ENCODE data around the gene CATSPER1. TPM values are rescaled to one million over a fixed set of nuclear protein-coding genes. Genes with fewer than 3 reads are reported as not detected.

CATSPER1 gene
- total RNA-seq, 1 experiment from 2014 or later = 2.4 TPM

- no TSS peak for BruUV-seq (replicated peaks)
- no peak for TF ChIP-seq FOSL1 (IDR thresholded peaks at IDR 0.05; ENCODE audit: low read depth)
- TF ChIP-seq EGR1 (IDR thresholded peaks at IDR 0.05; ENCODE audit: low read depth) = no peak
- TF ChIP-seq SIN3A (IDR thresholded peaks at IDR 0.05; ENCODE audit: low read depth) = no peak
- no peak for TF ChIP-seq ZNF274 (IDR thresholded peaks at IDR 0.05; ENCODE audit: low read depth, low read length)
- TF ChIP-seq POLR2AphosphoS5 (IDR thresholded peaks at IDR 0.05; ENCODE audit: low read depth, low read length) = no peak
- no peak for TF ChIP-seq EZH2 (IDR thresholded peaks at IDR 0.05)
- TF ChIP-seq ZFX (IDR thresholded peaks at IDR 0.05) = no peak
- POLR2A ChIA-PET = no interaction called here
- no peak for DNase-seq (ENCODE audit: low read depth, low spot score)
- Histone ChIP-seq H3K9me2 (ENCODE audit: insufficient read depth) (no peaks in the 10 kb centered on the region), H4K20me1 (ENCODE audit: insufficient read depth) (no peaks in the 10 kb centered on the region), H3K9me3 (ENCODE audit: control insufficient read depth in 1 of 2, insufficient read depth in 1 of 2, low read depth in 1 of 2, low read length in 2 of 2) (no peaks in the 10 kb centered on the region), H3K79me2 (ENCODE audit: insufficient read depth, low read length) (no peaks in the 10 kb centered on the region), H3K4me1 (ENCODE audit: control insufficient read depth in 1 of 2, insufficient read depth in 2 of 2, low read length in 2 of 2) (no peaks in the 10 kb centered on the region), H3K4me3 (replicated peaks in 1 of 2; ENCODE audit: low read depth in 1 of 2, low read length in 2 of 2) (no peak overlapping the region), H3K4me2 (ENCODE audit: low read length) (no peak overlapping the region), H3K27ac (ENCODE audit: low read depth, low read length) (no peak overlapping the region), H3K36me3 (ENCODE audit: control insufficient read depth in 1 of 2, insufficient read depth in 2 of 2, low read length in 2 of 2) (peaks cover 0 to 4% of the 10 kb centered on the region in 2 experiments; a peak in 1 of 4 replicates), H2AFZ (ENCODE audit: low read depth, low read length, poor library complexity, severe bottlenecking) (no peak overlapping the region), H3K27me3 (ENCODE audit: insufficient read depth, low read length) (no peaks in the 10 kb centered on the region), H3K9ac (ENCODE audit: low read length) (no peak overlapping the region)
- ATAC-seq = no peak
- RAD21 ChIA-PET (ENCODE audit: low non-redundant PET in 1 of 2, low total read pairs in 2 of 2, uncharacterized antibody in 2 of 2, unreplicated experiment in 2 of 2) = no interaction called here
- intact Hi-C loops (cut with micrococcal nuclease) = no loop called here
- CTCF ChIA-PET = no interaction called here
These were observed 43.3 kb downstream of the CATSPER1 start for GRCh38 chr11:65982824-65983588.

DNA sequence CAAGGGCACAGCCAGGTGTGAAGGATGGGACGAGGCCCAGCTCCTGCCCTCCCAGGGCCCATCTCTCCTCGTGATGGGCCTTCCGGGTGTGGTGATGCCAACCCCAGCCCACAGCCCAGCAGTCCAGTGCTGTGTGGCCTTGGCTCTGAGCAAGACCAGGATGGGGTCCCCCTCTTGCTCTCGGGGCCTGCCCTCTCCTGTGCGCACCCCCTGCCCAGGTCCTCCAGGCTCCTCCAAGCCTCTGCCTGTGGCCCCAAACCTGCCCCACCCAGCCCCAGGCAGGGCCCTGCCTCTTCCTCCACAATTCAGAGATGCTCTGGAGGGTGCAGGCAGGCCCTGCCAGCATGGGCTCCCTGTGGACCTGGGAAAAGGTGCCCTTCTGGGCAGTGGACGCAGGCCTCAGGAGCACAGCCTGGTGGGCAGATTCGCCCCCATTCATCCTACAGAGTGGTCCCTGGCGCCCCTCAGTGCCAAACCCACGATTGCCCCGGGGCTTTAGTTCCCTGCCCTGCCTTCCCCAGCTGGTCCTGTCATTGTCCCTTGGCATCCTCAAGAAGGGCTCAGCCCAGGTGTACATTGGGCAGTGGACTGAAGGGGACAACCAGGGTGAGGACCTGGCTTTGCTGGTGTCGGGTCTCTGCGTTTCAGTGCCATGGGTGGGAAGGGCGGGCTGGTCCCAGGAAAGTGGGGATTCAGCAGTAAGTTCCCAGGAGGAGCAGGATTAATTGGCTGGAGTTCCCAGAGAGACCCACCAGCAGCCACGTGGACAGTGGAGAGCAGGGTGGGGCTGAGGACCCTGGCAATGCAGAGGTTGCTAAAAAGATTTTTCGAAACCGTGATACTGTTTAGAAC, 44.1 kb downstream of the CATSPER1 start:
- RAD21 ChIA-PET (ENCODE audit: low non-redundant PET in 1 of 2, low total read pairs in 2 of 2, uncharacterized antibody in 2 of 2, unreplicated experiment in 2 of 2) = no interaction called here
- Histone ChIP-seq H3K27me3 (ENCODE audit: insufficient read depth, low read length) (no peaks in the 10 kb centered on the region), H3K4me2 (ENCODE audit: low read length) (no peak overlapping the region), H3K4me1 (ENCODE audit: control insufficient read depth in 1 of 2, insufficient read depth in 2 of 2, low read length in 2 of 2) (no peaks in the 10 kb centered on the region), H3K36me3 (ENCODE audit: control insufficient read depth in 1 of 2, insufficient read depth in 2 of 2, low read length in 2 of 2) (peaks cover 0 to 4% of the 10 kb centered on the region in 2 experiments; a peak in 1 of 4 replicates), H2AFZ (ENCODE audit: low read depth, low read length, poor library complexity, severe bottlenecking) (no peak overlapping the region), H4K20me1 (ENCODE audit: insufficient read depth) (no peaks in the 10 kb centered on the region), H3K4me3 (replicated peaks in 1 of 2; ENCODE audit: low read depth in 1 of 2, low read length in 2 of 2) (no peak overlapping the region), H3K79me2 (ENCODE audit: insufficient read depth, low read length) (no peaks in the 10 kb centered on the region), H3K9me2 (ENCODE audit: insufficient read depth) (no peaks in the 10 kb centered on the region), H3K9me3 (ENCODE audit: control insufficient read depth in 1 of 2, insufficient read depth in 1 of 2, low read depth in 1 of 2, low read length in 2 of 2) (no peaks in the 10 kb centered on the region), H3K27ac (ENCODE audit: low read depth, low read length) (no peak overlapping the region), H3K9ac (ENCODE audit: low read length) (no peak overlapping the region)
- no TSS peak for BruUV-seq (replicated peaks)
- CTCF ChIA-PET = no interaction called here
- TF ChIP-seq, protein P1, sequence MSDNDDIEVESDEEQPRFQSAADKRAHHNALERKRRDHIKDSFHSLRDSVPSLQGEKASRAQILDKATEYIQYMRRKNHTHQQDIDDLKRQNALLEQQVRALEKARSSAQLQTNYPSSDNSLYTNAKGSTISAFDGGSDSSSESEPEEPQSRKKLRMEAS (IDR thresholded peaks at IDR 0.05) = no peak
- TF ChIP-seq ZNF274 (IDR thresholded peaks at IDR 0.05; ENCODE audit: low read depth, low read length) = no peak
- TF ChIP-seq SP1 (IDR thresholded peaks at IDR 0.05; ENCODE audit: low read depth) = no peak
- TF ChIP-seq TCF7L2 (IDR thresholded peaks at IDR 0.05; ENCODE audit: borderline replicate concordance, extremely low read depth, insufficient read depth, insufficient read length) = no peak
- TF ChIP-seq POLR2AphosphoS5 (IDR thresholded peaks at IDR 0.05; ENCODE audit: low read depth, low read length) = no peak
- no peak for TF ChIP-seq SIN3A (IDR thresholded peaks at IDR 0.05; ENCODE audit: low read depth)
- TF ChIP-seq EZH2phosphoT487 (IDR thresholded peaks at IDR 0.05; ENCODE audit: borderline replicate concordance) = no peak
- no peak for TF ChIP-seq ELF1 (IDR thresholded peaks at IDR 0.05; ENCODE audit: borderline replicate concordance, low read depth)
- TF ChIP-seq, protein P2, sequence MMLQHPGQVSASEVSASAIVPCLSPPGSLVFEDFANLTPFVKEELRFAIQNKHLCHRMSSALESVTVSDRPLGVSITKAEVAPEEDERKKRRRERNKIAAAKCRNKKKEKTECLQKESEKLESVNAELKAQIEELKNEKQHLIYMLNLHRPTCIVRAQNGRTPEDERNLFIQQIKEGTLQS (IDR thresholded peaks at IDR 0.05) = no peak
- TF ChIP-seq ZBTB33 (IDR thresholded peaks at IDR 0.05; ENCODE audit: extremely low read depth, insufficient replicate concordance, low read length) = no peak
- no peak for TF ChIP-seq FOSL1 (IDR thresholded peaks at IDR 0.05; ENCODE audit: low read depth)
- no peak for TF ChIP-seq CEBPB (IDR thresholded peaks at IDR 0.05; ENCODE audit: low read depth)
- TF ChIP-seq CBX3 (IDR thresholded peaks at IDR 0.05; ENCODE audit: low read depth) = no peak
- intact Hi-C loops (cut with micrococcal nuclease) = no loop called here
- POLR2A ChIA-PET = no interaction called here
- no peak for DNase-seq (ENCODE audit: low read depth, low spot score)
- ATAC-seq = 0 out of 2 replicates have a peak, but pooled peaks have one; percentile 9

Measured in HCT116 (cell line).